Gastroesophageal sphincter (tissue), 4 donors: ENCODE results near the gene MALT1. TPM values are rescaled to one million over a fixed set of nuclear protein-coding genes. Genes with fewer than 3 reads are reported as not detected.

ENCODE experiments used
- ATAC-seq: fragments of 150-250 bp; one replicate; pipeline ENCODE4 v1.9.1; 2016; ENCODE audit warnings: mild to moderate bottlenecking, moderate library complexity
- H3K27ac ChIP-seq, 4 donors: fragments of 200-600 bp; sonication (generic) in 3 of 4; 1 replicate in 3 of 4; 2 replicates in 1 of 4; pipeline ENCODE4 v1.5.1; 2016 to 2019
- H3K27me3 ChIP-seq: fragments of 200-600 bp; sonication (generic); one replicate; pipeline ENCODE4 v1.5.1; 2019
- H3K36me3 ChIP-seq, 2 donors: fragments of 200-600 bp; sonication (generic); one replicate each; pipeline ENCODE4 v1.5.1; 2019; ENCODE audit warnings: control low read depth in 1 of 2
- H3K4me1 ChIP-seq, 3 donors: fragments of 200-600 bp; sonication (generic); 1 replicate in 2 of 3; 2 replicates in 1 of 3; pipeline ENCODE4 v1.5.1; 2016 to 2019; ENCODE audit warnings: control low read depth in 2 of 3
- H3K4me3 ChIP-seq, 2 donors: fragments of 200-600 bp; sonication (generic); one replicate each; pipeline ENCODE4 v1.5.1; 2019; ENCODE audit warnings: mild to moderate bottlenecking in 1 of 2, moderate library complexity in 1 of 2
- H3K9me3 ChIP-seq, 3 donors: fragments of 200-600 bp; sonication (generic); one replicate each; pipeline ENCODE4 v1.5.1; 2017 to 2019; ENCODE audit warnings: control low read depth in 2 of 3
- CTCF ChIP-seq, 4 experiments: fragments of 200-600 bp in 2 of 4; fragments of 450-650 bp in 2 of 4; sonication (generic) in 1 of 4; IDR thresholded peaks; one replicate each; pipeline ENCODE4 v1.5.1; 2017 to 2019; ENCODE audit warnings: antibody characterized with exemption in 4 of 4, mild to moderate bottlenecking in 2 of 4, moderate library complexity in 2 of 4
- EP300 ChIP-seq: sonication (generic); formaldehyde crosslinking; IDR thresholded peaks from one replicate; pipeline ENCODE4 v1.6.1; 2017; ENCODE audit warnings: antibody characterized with exemption, mild to moderate bottlenecking
- POLR2A ChIP-seq, 2 donors: fragments of 450-650 bp; IDR thresholded peaks; one replicate each; pipeline ENCODE4 v1.6.1; 2017; ENCODE audit warnings: antibody characterized with exemption in 2 of 2, mild to moderate bottlenecking in 2 of 2, moderate library complexity in 1 of 2
- POLR2AphosphoS5 ChIP-seq: sonication (generic); formaldehyde crosslinking; IDR thresholded peaks from one replicate; pipeline ENCODE4 v1.6.1; 2017; ENCODE audit warnings: antibody characterized with exemption
- WGBS, 2 donors: methylation state at CpG; one replicate each; pipeline ENCODE4 v1.1.5; 2018; ENCODE audit warnings: low coverage in 1 of 2; 5-methylcytosine and 5-hydroxymethylcytosine counted together
- total RNA-seq, 4 donors: library from RNA; depleted of rRNA; stranded (reverse); fragments of >200 nt; gene quantifications; one replicate each; pipeline ENCODE4 v1.1.0, GENCODE V29; 2016

The MALT1 gene
- total RNA-seq, 4 donors from 2014 or later: 19.4 to 26.6 (median 24.1) TPM

- Histone ChIP-seq H3K4me3 (no peak overlapping the region), H3K27me3 (no peaks in the 10 kb centered on the region), H3K27ac (no peak overlapping the region), H3K4me1 (no peaks in the 10 kb centered on the region), H3K36me3 (peaks cover 0 to 58% of the 10 kb centered on the region in 2 donors), H3K9me3 (no peaks in the 10 kb centered on the region)
- no peak for TF ChIP-seq POLR2AphosphoS5
- TF ChIP-seq EP300: no peak
- TF ChIP-seq CTCF (IDR thresholded peaks at IDR 0.05): no peak
- TF ChIP-seq POLR2A (IDR thresholded peaks at IDR 0.05): no peak
- ATAC-seq: no peak
- 71 to 83% methylated on average over 1 to 2 of the region's 2 CpGs for WGBS, 2 donors
Observed at GRCh38 chr18:58698701-58699193, 27.5 kb downstream of the MALT1 start.

GRCh38 chr18:58699551-58699950 lies 28.3 kb downstream of the MALT1 start:
- Histone ChIP-seq H3K27ac (no peak overlapping the region), H3K9me3 (no peaks in the 10 kb centered on the region), H3K27me3 (no peaks in the 10 kb centered on the region), H3K4me1 (no peaks in the 10 kb centered on the region), H3K4me3 (no peak overlapping the region), H3K36me3 (peaks cover 0 to 63% of the 10 kb centered on the region in 2 donors)
- WGBS, 2 donors: 89% methylated on average over 1 of the region's 1 CpG; no CpG with 5 or more reads in 1 of the 2 donors
- no peak for ATAC-seq
- no peak for TF ChIP-seq POLR2AphosphoS5
- TF ChIP-seq POLR2A (IDR thresholded peaks at IDR 0.05): no peak
- no peak for TF ChIP-seq EP300
- no peak for TF ChIP-seq CTCF (IDR thresholded peaks at IDR 0.05)

GRCh38 chr18:58700209-58700608 lies 28.9 kb downstream of the MALT1 start:
- H3K36me3 ChIP-seq: peaks cover 0 to 66% of the 10 kb centered on the region in 2 donors

GRCh38 chr18:58712930-58713329 lies 41.7 kb downstream of the MALT1 start:
- peaks cover 0 to 6% of the 10 kb centered on the region in 2 donors for H3K36me3 ChIP-seq
- H3K9me3 ChIP-seq: no peaks in the 10 kb centered on the region
- no peak overlapping the region for H3K27ac ChIP-seq
- no peak overlapping the region for H3K4me3 ChIP-seq
- H3K4me1 ChIP-seq: peaks cover 0 to 5% (median 0%) of the 10 kb centered on the region in 3 donors
- no peak for ATAC-seq
- no peaks in the 10 kb centered on the region for H3K27me3 ChIP-seq
- no peak for TF ChIP-seq CTCF (IDR thresholded peaks at IDR 0.05)

More at GRCh38 chr18:58700209-58700608, 28.9 kb downstream of the MALT1 start:
- WGBS, 2 donors: 93 to 95% methylated on average over 4 of the region's 4 CpGs
- TF ChIP-seq POLR2A (IDR thresholded peaks at IDR 0.05) (no peak), POLR2AphosphoS5 (no peak), CTCF (IDR thresholded peaks at IDR 0.05) (no peak), EP300 (no peak)
- H3K4me3 ChIP-seq: no peak overlapping the region
- no peaks in the 10 kb centered on the region for H3K27me3 ChIP-seq
- H3K27ac ChIP-seq: no peak overlapping the region
- ATAC-seq: no peak
- no peaks in the 10 kb centered on the region for H3K9me3 ChIP-seq
- H3K4me1 ChIP-seq: no peaks in the 10 kb centered on the region

GRCh38 chr18:58714259-58714658 lies 43.0 kb downstream of the MALT1 start:
- Histone ChIP-seq H3K4me3 (no peak overlapping the region), H3K27ac (no peak overlapping the region)
- WGBS, 2 donors: 96 to 97% methylated on average over 3 of the region's 3 CpGs

More at GRCh38 chr18:58714259-58714658, 43.0 kb downstream of the MALT1 start:
- TF ChIP-seq CTCF (IDR thresholded peaks at IDR 0.05): no peak
- TF ChIP-seq POLR2A (IDR thresholded peaks at IDR 0.05): no peak
- no peak for TF ChIP-seq EP300
- TF ChIP-seq POLR2AphosphoS5: no peak
- Histone ChIP-seq H3K4me1 (peaks cover 0 to 5% (median 0%) of the 10 kb centered on the region in 3 donors), H3K36me3 (peaks cover 0 to 9% of the 10 kb centered on the region in 2 donors), H3K9me3 (no peaks in the 10 kb centered on the region), H3K27me3 (no peaks in the 10 kb centered on the region)
- no peak for ATAC-seq
